HT-29 (cell line): ENCODE data around the gene SLC22A4. TPM values are rescaled to one million over a fixed set of nuclear protein-coding genes. Genes with fewer than 3 reads are reported as not detected.

Source experiments
- DNase-seq: peaks from one replicate; pipeline ENCODE4 v3.0.0-alpha.2; 2015; ENCODE audit warnings: low spot score
- total RNA-seq: library from RNA; depleted of rRNA; stranded (reverse); fragments of >200 nt; shearing (Covaris generic); gene quantifications from 2 replicates; pipeline ENCODE4 v1.2.3, GENCODE V29; 2014

SLC22A4 gene
- total RNA-seq, 1 experiment from 2014 or later: 0.20 TPM

DNA sequence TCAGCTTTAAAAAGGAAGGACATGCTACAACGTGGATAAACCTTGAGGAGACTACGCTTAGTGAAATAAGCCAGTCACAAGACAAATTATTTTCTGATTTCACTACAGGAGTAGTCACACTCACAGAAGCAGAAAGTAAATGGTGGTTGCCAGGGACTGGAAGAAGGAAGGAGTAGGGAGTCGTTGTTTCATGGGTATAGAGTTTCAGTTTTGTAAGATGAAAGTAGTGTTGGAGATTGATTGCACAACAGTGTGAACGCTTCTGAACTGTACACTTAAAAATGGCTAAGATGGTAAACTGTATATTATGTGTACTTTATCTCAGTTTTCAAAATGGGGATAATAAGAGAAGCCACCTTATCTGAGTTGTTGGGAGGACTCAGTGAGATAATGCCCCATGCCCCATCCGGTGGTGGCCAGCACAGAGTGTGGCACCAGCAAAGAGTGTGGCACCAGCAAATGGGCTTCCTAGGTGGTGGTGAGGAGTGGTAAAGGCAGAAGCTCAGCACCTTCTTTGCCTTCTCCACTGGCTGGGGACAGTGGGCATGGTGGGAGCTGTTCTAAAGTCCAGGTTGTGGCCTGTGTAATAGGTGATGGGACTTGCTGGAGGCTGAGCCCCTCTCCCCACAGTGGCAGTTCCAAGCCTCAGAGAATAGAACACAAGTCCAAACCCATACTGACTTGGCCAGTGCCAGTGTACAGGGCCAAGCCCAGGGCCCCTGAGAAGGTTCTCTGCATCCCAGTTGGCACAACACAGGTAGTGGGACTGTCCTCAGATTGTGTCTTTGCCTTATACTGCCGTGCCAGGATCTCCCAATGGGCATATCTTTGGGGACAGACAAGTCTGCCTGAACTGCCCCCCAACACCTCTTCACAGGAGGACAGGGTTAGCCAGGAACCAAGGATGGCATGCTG, 4.4 kb downstream of the SLC22A4 start:
- no peak for DNase-seq

DNA sequence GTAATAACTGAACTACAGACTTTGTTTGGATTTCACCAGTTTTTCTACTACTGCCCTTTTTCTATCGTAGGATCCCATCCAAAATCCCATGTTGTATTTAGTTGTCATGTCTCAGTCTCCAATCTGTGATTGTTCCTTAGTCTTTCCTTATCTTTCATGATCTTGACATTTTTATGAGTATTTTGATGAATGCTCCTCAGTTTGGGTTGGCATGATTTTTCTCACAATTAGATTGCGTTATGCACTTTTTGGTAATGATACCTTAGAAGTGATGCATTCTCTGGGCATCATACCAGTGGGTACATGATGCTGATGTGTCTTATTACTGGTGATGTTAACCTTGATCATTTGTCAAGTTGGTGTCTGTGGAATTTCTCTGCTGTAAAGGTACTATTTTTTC, 5.7 kb downstream of the SLC22A4 start:
- no peak for DNase-seq

DNA sequence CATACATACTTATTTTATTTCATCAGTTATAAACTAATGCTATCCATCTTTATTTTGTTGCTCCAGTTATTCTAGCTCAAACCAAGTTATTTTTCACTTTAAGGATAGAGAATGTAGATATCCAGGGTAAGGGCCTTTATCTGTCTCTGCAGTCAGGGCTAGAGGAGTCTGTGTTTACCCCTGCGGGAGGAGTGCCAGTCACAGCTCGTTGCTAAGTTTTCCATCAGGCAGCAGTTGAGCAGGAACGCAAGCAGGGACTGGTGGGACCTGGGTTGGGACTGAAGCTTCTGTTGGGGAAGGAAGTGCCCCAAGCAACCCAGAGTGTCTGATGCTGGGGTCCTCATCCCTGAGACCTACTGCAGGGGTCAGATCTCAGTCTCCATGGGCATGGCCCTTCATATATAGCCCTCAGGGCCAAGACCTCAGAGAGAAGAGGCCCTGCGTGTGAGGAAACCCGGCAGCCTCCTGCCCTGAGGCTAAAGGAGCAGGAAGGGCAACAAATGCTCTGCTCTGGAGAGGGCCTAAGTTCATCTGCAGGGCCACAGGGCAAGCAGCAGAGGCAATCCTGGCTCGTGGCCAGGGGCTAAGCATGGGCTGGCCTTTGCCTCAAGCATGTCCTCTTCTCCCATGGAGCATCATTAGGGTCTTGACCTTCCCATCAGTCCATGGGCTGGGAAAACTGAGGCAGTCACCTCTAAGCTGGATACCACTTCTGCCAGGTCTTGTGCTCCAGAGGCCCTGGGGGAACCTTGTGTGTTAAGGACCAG, 6.6 kb downstream of the SLC22A4 start:
- no peak for DNase-seq

DNA sequence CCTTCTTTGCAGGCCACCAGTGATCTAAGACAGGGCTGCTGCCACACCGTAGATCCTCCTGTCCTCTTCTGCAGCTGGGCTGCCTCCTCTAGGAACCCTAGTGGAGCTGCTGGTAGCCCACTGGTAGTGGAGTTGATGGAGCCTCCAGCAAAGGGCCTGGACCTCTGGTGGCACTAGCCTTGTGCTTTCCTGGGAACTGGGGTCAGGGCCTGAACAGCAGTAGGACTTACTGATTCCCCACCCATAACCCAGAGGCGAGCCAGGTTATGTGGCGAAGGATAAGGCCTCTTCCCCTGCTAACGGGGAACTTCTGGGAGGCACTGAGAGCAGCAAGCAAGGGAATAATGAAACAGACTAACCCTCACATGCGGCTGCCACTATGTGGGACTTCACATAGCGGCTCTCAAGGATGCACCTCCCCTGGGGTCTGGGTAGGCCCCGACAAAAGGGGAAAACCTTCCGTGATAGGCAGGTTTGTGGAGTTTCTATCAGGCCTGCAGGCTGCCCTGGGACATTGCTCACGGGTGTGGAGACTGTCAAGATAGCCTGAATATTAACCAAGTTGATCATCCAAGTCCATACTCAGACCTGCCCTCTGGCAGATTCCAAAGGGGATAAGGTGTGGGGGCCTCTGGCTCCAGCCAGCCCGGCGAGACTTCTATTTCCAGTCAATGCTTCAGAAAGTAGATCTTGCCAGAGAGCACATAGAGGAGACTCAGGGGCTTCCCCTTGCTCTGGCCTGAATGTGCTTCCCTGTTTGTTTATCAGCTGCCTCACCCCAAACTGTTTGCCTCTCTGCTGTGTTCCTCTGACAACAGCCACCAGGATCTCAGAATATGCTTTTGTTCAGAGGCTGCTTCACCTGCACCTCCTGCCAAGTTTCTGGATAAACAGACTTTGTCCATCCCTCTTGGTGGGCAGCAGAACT, 7.4 kb downstream of the SLC22A4 start:
- no peak for DNase-seq

DNA sequence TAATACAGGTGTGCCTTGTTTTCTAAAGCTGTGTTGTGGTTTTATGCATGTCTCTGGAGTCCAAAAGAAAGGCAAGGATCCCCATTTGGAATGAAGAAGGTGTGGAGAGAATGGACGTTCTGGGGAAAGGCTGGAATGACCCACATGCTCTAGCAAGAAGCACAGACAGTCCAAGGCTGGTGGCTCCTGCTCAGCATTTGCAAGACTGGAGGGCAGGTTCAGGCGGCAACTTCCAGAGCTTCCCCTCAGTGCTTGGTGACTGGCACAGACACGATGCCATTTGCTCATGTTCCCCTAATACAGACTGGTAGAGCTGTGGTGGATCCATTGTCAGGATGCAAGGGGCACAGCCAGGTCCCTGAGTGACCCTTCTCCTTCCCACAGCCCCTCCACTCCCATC, 8.2 kb downstream of the SLC22A4 start:
- no peak for DNase-seq

DNA sequence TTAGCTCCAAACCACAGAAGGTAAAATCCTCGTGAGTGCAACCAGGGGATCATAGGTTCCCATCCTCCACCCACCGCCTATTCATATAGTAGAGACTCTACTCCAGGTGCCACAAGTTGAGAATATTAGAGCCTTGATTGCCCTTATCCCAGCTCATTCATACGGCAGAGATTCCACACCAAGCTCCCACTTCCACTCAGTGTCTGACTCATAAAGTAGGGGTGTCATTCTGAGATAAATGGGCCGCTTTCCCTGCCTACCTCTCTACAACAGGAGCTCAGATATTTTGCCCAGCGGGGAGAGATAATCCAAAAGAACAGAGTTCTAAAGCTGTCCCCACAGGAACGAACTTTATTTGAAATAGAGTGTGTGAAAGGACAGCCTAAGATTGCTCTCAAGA, 9.4 kb downstream of the SLC22A4 start:
- no peak for DNase-seq

DNA sequence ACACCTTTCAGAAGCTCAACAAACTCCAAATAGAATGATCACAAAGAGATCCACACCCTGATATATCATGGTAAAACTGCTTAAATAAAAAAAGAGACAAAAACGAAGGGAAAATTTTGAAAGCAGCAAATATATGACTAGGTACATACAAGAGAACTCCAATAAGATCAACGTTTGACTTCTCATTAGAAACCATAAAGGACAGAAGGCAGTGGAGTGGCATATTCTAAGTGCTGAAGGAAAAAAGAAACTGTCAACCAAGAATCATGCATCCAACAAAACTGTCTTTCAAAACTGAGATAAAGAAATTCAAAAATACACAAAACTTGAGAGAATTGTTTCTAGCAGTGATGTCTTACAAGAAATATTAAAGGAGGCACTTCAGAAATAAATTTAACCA, 11.2 kb downstream of the SLC22A4 start:
- DNase-seq: no peak

DNA sequence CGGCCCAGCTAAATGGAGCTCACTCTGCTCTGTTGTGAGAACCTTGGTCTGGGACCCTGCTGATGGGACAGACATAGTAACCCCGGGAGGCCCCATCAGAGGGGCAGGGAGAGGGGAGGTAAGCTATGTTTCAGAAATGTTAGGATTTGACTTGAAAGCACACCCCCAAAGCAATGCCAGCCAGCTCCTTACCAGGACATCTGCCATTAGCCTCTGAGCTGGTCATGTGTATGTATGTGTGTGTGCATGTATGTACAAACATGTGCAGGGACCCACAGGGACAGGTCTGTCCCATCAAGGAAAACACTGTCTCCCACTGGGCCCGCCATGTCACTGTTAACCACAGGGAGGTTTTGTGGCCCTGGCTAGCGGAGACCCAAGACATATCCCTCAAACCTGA, 14.5 kb downstream of the SLC22A4 start:
- no peak for DNase-seq

DNA sequence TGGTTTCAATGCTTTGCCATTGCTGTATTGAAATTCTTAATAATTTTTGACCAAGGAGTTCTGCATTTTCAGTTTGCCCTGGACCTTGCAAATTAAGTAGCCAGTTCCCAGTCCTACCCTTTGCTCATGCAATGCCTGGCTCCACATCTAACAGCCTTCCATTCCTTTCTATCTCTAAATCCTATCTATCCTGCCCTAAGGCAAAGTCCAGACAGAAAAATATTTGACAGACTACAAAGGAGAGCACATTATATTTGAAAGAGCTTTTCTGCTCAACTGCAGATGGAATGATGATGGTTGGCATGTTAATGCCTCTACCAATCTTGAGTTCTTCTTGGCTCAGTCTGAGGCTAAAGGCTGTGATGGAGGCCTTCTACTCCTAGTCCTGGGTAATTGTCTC, 15.5 kb downstream of the SLC22A4 start:
- no peak for DNase-seq

DNA sequence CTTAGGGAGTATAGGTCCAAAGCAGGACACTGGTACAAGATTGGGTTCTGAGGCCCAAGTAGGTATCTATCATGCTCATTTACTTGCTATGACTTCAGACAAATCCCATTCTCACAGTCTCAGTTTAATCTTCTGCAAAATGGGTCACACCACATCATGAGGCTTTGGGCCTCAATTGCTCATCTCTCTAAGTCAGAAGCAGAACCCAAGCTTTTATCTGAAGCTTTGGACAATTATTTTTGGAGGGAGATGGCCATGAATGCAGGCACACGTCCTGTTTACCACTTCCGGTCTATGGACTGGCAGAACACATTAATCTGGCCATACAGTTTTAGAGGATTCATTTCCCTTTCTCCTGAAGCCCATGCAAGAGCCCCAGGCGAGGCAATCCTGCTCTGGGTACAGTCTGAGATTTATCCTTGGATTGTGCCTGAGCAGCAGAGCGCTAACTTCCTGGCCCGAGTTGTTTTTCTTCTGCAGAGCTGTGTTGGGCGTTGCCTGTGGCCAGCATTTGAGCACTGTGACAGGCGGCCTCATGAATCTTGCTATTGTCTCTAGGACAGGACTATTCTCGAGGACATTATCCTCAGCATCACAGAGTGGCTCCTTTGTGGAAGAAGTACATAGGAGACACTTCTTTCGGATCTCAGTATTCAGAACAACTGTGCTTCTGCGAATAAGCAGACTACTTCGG, 16.1 kb downstream of the SLC22A4 start:
- DNase-seq: no peak

DNA sequence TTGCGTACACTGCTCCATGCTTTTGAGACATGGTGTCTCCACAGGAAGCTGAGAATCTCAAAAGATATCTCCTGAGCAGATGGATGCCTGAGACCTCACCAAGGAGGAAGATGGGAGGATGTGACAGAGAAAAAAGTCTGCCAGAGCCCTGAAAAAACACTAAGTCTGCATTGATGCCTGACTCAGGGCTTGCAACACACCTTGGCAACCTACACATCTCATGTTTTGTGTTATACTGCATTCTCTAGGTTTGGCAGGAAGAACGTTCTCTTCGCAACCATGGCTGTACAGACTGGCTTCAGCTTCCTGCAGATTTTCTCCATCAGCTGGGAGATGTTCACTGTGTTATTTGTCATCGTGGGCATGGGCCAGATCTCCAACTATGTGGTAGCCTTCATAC, 19.2 kb downstream of the SLC22A4 start:
- DNase-seq: no peak

DNA sequence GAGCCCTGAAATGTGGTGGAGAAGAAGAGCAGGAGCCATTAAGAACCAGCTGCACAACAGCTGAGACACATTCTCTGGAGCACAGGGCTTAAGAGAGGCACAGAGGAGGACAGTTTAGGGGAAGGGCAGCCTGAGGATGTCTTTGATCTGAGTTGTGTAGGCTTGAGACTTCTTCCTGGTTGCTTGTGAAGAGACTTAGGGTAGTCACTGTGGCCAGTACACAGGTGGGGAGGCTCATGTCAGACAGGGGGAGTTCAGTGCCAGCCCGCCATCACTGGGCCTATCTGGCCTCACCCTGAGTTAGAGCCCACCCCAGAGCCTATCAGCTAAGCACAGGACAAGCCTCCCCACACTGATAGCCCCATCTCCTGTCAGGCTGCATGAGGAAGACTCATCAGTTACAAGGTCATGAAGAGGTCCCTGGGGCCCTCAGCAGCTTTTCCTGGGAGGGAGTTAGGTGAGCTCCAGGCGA, 19.8 kb downstream of the SLC22A4 start:
- no peak for DNase-seq

DNA sequence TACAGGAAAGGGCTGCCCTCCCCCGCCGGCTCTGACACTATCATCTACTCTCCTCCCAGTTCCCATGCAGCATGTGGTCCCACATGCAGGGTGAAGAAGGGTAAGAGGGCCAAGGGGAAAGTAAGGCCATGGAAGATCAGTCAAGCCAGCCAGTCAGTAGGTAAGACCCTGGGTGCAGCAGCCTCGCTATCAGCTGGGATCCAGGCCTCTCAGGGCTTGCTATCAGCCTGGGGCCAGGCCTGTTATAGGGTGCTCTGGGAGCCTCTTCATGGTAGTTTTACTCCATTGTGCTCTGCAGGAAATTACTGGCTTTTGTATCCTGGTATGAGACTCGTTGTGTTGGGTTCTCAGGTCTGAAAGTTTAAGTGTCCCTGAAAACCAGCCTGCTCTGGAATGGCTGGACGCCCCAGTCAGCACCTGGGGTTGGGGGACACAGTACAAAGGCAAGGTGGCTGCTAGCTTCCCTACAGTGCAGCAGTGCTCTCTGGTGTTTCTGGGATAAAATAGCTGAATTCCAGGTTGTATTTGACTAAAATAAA, 21.4 kb downstream of the SLC22A4 start:
- DNase-seq: no peak

DNA sequence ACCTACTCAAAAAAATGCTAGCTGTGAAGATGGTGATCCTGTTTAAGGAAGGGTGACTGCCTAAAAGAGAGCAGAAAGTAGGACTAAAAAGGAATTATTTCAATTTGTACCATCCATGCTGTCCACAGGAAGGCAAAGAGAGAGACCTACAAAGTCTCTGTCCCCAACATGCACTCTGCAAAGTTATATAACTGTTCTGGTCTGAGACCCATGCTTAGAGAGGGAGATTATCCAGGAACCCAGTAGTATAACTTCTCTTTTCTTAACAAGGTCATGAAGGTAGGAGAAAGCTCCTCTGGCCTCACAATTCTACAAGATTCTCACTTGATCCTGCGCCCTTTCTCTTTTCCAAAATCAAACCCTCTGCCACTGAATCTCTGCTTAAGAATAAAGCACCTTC, 25.8 kb downstream of the SLC22A4 start:
- DNase-seq: no peak

DNA sequence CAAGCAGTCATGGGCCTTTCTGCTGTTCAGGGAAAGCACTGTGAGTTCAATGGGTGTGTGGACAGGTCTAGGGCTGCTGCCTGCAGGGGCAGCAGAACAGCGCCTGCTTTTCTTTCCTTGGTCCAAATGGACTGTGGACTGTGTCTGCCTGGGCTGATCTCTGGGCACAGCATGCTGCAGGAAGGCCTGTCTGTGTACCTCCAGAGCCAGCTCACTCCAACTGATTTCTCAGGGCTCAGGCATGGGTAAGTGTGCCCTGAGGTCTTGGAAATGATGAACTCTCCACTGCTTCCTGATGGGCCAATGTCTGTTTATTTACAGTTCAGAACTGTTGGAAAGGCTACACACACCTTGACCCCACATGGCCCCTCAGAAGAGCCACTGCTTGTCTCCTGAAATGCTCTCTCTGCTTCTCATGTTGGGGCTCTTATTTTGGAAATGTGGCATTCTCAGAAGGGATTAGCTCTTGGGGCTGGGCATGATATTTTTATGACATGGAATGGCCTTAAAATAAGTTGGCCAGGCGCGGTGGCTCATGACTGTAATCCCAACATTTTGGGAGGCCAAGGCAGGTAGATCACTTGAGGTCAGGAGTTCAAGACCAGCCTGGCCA, 27.0 kb downstream of the SLC22A4 start:
- DNase-seq: no peak

DNA sequence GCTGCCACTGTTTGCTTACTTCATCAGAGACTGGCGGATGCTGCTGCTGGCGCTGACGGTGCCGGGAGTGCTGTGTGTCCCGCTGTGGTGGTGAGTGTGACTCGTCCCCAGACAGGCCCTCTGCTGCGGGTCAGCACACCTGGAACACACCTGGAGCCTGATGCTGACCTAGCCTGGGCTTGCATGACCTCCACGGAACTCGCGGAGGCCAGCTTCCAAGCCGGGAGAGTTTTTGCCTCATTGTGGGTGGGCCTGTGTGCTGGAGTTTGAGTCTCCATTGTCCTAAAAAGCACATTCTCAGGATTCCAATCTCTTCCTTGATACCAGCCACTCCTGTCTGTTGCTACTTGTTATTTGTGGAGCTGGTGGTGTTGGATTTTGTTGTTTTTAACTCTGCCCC, 28.1 kb downstream of the SLC22A4 start:
- no peak for DNase-seq

DNA sequence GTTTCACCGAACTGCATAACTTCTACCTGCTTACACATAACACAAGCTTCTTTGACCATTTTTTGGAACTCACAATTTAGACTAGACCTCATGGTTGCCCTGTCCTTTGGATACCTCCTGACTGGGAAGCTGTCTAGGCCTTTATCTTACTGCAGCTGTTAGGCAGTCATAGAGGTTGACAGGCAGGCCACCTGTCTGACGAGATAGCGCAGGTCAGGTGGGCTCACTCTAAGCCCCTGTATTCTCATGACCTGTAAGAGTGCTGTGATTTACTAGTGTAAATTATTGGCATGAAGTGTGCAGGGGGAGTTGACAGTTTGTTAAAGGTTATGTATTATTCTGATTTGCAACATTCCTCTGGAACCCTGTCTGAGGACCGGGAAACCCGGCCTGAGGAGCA, 29.0 kb downstream of the SLC22A4 start:
- DNase-seq: no peak

DNA sequence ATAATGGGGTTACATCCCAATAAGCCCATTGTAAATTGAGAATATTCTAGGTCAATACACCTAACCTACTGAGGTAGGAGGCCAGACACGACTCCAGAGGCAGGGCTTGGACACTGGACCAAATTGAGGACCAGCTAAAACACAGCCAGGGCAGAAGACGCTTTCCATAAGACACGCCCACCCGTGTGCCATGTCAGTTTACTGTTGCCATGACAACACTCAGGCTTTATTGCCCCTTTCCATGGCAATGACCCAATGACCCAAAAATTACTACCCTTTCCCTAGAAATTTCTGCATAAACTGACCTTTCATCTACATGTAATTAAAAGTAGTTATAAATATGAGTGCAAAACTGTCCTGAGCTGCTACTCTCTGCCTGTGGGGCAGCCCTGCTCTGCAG, 31.5 kb downstream of the SLC22A4 start:
- no peak for DNase-seq

DNA sequence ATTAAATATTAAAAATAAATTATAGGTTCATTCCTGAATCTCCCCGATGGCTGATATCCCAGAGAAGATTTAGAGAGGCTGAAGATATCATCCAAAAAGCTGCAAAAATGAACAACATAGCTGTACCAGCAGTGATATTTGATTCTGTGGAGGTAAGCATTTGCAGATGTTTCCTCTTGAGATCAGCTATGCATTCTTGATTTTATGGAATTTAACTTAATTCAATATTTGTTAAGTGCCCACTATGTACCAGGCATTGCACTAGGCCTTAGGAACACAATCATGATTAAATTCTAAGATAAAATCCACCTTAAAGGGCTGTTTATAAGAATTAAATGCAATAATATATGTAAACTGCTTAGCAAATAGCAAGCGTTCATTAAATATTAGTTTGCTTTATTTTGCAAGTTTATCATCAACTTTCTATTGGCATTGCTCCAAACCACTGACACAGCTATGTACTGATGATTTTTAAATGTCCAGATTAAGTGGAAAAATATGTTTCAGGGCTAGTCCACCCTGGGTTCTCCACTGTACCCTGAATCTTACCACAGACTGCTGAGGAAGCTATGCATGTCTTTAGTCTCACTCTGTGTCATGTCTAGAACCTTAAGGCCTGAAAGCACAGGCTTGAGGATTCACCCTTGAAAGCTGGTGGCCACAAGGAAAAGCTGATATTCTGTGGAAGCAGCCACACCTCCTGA, 33.2 kb downstream of the SLC22A4 start:
- DNase-seq: no peak

DNA sequence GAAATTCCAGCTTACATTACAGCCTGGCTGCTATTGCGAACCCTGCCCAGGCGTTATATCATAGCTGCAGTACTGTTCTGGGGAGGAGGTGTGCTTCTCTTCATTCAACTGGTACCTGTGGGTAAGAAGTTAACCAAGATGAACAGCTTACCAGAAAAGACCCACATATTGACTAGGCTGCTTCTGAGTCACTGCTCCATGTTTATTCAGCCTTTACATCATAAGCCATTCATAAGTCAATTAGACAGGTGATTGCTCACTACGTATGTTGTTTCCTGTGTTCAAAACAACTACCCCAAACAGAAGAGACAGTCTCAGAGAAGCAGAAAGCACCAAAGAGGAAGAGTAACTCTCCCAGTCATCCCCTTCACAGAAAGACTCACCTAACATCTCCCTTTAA, 40.6 kb downstream of the SLC22A4 start:
- DNase-seq: peak; percentile 47
